GM23338 (cell line): ENCODE results near the gene EDAR.

ENCODE experiments used
- CREB1 ChIP-seq: fragments of 250-450 bp; sonication (Bioruptor Pico); IDR thresholded peaks from 2 replicates; pipeline ENCODE4 v1.5.0; 2020; ENCODE audit warnings: low read depth, mild to moderate bottlenecking, moderate library complexity
- EZH2 ChIP-seq: fragments of 200-600 bp; sonication (generic); IDR thresholded peaks from one replicate; pipeline ENCODE4 v1.8.0; 2017; ENCODE audit warnings: antibody characterized with exemption, mild to moderate bottlenecking, low read depth; ENCODE audit not compliant: unreplicated experiment
- EZH2phosphoT487 ChIP-seq: fragments of 200-600 bp; sonication (generic); IDR thresholded peaks from one replicate; pipeline ENCODE4 v1.8.1; 2018; ENCODE audit warnings: antibody characterized with exemption; ENCODE audit not compliant: unreplicated experiment
- JUNB ChIP-seq: IDR thresholded peaks from one replicate; pipeline ENCODE4 v1.6.1; 2016; ENCODE audit warnings: antibody characterized with exemption; ENCODE audit not compliant: unreplicated experiment
- NANOG ChIP-seq: IDR thresholded peaks from 2 replicates; pipeline ENCODE4 v1.6.1; 2016; ENCODE audit warnings: antibody characterized with exemption, borderline replicate concordance
- POLR2AphosphoS5 ChIP-seq: IDR thresholded peaks from 2 replicates; pipeline ENCODE4 v1.6.1; 2016; ENCODE audit warnings: antibody characterized with exemption, low read depth
- STAT1 ChIP-seq: IDR thresholded peaks from one replicate; pipeline ENCODE4 v1.6.1; 2016; ENCODE audit warnings: antibody characterized with exemption; ENCODE audit not compliant: unreplicated experiment
- ZNF114 ChIP-seq: fragments of 250-450 bp; sonication (Bioruptor Pico); IDR thresholded peaks from 2 replicates; pipeline ENCODE4 v1.5.0; 2020; ENCODE audit warnings: mild to moderate bottlenecking, moderate library complexity
- ZNF331 ChIP-seq: fragments of 250-450 bp; sonication (Bioruptor Pico); IDR thresholded peaks from 2 replicates; pipeline ENCODE4 v1.5.0; 2020; ENCODE audit warnings: low read depth, mild to moderate bottlenecking, moderate library complexity
- TF ChIP-seq, protein P1 (sequence below), 2 experiments: fragments of 200-600 bp in 1 of 2; sonication (generic) in 1 of 2; conservative IDR thresholded peaks; 2 replicates each; pipeline versions ENCODE4 v1.5.1 to v1.6.1; 2016 to 2017; ENCODE audit warnings: antibody characterized with exemption in 2 of 2, low read depth in 2 of 2, mild to moderate bottlenecking in 2 of 2, moderate library complexity in 1 of 2
- TF ChIP-seq, protein P2 (sequence below): IDR thresholded peaks from one replicate; pipeline ENCODE4 v1.6.1; 2018; ENCODE audit warnings: antibody characterized with exemption; ENCODE audit not compliant: unreplicated experiment
- TF ChIP-seq, protein P3 (sequence below): IDR thresholded peaks from 2 replicates; pipeline ENCODE4 v1.6.1; 2016; ENCODE audit warnings: antibody characterized with exemption

DNA sequence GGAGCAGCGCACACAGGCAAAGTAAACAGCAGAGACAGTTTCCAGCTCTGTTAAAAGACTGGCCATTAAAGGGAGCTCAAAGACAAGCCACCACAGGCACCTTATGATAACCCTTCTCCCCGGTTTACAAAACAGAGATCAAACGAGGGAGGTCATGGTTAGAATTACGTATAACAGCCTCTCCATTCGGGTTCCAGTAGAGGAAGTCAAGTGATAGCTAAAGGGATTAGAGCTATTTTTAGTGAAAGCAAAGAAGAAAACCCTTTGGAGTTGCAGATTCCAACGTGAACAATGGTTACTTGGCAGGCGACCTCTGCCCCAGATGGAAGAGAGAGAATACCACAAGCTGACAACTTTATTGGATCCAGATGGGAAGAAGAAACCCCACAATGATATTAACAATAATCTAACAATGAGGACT is 31.2 kb upstream of the EDAR start:
- TF ChIP-seq, protein P1, sequence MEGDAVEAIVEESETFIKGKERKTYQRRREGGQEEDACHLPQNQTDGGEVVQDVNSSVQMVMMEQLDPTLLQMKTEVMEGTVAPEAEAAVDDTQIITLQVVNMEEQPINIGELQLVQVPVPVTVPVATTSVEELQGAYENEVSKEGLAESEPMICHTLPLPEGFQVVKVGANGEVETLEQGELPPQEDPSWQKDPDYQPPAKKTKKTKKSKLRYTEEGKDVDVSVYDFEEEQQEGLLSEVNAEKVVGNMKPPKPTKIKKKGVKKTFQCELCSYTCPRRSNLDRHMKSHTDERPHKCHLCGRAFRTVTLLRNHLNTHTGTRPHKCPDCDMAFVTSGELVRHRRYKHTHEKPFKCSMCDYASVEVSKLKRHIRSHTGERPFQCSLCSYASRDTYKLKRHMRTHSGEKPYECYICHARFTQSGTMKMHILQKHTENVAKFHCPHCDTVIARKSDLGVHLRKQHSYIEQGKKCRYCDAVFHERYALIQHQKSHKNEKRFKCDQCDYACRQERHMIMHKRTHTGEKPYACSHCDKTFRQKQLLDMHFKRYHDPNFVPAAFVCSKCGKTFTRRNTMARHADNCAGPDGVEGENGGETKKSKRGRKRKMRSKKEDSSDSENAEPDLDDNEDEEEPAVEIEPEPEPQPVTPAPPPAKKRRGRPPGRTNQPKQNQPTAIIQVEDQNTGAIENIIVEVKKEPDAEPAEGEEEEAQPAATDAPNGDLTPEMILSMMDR (conservative IDR thresholded peaks at IDR 0.05; ENCODE audit: low read depth in 2 of 2): no peak
- TF ChIP-seq, protein P2, sequence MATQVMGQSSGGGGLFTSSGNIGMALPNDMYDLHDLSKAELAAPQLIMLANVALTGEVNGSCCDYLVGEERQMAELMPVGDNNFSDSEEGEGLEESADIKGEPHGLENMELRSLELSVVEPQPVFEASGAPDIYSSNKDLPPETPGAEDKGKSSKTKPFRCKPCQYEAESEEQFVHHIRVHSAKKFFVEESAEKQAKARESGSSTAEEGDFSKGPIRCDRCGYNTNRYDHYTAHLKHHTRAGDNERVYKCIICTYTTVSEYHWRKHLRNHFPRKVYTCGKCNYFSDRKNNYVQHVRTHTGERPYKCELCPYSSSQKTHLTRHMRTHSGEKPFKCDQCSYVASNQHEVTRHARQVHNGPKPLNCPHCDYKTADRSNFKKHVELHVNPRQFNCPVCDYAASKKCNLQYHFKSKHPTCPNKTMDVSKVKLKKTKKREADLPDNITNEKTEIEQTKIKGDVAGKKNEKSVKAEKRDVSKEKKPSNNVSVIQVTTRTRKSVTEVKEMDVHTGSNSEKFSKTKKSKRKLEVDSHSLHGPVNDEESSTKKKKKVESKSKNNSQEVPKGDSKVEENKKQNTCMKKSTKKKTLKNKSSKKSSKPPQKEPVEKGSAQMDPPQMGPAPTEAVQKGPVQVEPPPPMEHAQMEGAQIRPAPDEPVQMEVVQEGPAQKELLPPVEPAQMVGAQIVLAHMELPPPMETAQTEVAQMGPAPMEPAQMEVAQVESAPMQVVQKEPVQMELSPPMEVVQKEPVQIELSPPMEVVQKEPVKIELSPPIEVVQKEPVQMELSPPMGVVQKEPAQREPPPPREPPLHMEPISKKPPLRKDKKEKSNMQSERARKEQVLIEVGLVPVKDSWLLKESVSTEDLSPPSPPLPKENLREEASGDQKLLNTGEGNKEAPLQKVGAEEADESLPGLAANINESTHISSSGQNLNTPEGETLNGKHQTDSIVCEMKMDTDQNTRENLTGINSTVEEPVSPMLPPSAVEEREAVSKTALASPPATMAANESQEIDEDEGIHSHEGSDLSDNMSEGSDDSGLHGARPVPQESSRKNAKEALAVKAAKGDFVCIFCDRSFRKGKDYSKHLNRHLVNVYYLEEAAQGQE: no peak
- TF ChIP-seq POLR2AphosphoS5 (no peak), NANOG (no peak), JUNB (no peak), EZH2 (no peak), EZH2phosphoT487 (no peak), CREB1 (CRISPR knock-in tag) (no peak), ZNF114 (CRISPR knock-in tag) (no peak), STAT1 (no peak), ZNF331 (no peak)
- TF ChIP-seq, protein P3, sequence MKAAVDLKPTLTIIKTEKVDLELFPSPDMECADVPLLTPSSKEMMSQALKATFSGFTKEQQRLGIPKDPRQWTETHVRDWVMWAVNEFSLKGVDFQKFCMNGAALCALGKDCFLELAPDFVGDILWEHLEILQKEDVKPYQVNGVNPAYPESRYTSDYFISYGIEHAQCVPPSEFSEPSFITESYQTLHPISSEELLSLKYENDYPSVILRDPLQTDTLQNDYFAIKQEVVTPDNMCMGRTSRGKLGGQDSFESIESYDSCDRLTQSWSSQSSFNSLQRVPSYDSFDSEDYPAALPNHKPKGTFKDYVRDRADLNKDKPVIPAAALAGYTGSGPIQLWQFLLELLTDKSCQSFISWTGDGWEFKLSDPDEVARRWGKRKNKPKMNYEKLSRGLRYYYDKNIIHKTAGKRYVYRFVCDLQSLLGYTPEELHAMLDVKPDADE: no peak
